NOMO-1 treated with DMSO at 0.1 percent for 48 hours (cell line): ENCODE results near the gene PDLIM1.

Experiments
- DNase-seq: peaks from one replicate; lab custom pipeline; 2025; ENCODE audit not compliant: unreplicated experiment; lab: John Stamatoyannopoulos, UW

Gene PDLIM1

DNA sequence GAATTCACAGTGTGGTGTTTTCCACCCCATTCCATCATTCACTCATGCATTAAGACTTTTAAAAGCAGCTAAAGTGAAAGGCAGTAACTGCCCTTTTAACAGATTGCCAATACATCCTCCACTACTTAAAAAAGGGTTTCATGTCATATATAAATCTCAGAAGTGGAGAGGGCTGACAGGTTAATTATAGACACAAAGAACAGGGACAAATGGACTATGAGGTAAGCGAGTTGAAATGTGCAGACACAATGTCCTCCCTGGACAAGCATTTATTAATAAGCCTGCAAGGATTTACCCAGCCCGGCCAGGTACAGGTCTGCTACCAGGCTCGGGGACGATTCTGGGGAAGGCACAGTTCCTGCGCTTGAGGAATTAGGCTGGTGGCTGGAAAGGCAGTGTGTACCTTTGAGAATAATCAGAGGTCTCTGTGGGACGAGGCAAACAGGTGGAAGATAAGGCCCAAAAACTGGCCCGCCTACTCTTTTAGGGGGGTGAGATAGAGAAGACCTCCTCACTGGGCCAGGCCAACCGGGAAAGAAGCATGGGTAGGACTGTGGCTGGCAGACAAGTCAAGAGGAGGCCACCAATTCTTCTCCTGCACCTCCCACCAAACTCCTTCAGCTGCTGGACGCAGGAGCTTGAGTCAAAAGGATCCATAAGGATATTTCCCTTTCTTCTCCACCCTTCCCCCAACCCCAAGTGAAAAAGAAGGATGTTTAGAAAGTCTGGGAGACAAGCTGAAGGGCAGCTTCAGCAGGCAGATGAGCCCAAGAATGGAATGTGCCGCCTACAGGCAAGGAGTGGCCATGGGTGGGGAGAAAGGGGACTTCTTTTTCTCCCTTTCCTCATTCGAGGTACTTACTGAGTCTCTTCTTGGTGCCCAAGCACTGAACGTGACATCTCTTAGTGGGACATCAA, 1.5 kb downstream of the PDLIM1 start:
- DNase-seq: no peak

DNA sequence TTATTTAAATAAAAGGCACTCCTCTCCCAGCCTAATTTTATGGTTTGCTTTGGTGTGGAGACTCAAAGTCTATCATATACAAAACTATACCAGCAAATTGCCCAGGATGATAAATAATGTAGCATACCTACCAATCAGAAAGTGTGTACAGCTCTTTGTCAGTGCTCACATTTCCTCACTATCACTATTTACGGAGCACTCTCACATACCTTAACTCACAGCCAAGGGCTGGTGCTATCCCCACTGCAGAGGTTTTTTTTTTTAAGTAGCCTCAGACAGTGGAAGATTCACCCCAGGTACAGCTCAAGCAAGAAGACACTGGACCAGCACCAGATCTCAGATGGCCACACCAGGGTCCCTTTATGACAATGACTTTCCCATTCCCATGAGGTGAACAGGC, 2.5 kb downstream of the PDLIM1 start:
- DNase-seq: no peak

DNA sequence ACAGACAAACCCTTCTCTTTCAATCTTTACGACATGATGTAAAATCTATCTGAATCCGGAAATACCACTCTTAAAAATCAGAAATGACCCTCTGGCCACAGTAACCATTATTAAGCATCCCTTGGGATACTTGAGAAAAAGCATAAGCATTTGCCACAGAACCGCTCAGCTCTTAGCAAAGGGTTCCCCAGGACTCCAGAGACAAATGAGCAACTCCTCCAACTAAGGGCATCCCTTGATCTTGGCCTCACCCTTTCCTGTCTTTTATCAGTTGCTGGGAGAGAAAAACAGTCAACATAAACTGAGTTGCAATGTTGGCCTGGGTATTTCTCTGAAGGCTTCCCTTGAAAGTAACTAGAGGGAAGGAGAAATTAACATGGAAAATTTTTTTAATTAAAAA, 3.5 kb downstream of the PDLIM1 start:
- no peak for DNase-seq

DNA sequence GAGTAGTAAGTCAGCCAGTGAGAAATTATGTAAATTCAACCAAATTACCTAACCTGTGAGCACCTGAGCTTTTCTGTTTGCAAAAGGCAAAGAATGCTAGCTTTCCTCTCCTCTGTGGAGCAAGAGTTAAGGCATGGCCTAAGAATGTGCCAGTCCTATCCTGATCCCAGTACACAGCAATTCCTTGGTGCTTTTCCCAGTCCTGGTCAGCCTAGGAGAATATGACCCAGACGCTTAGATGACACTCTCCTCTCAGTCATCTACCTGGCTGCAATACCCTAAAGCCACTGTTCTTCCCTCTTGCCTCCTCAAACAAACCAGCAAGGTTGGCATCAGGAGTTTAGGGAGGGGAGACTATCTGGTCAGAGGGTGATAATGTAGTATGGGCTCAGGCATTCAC, 4.1 kb downstream of the PDLIM1 start:
- DNase-seq: no peak

DNA sequence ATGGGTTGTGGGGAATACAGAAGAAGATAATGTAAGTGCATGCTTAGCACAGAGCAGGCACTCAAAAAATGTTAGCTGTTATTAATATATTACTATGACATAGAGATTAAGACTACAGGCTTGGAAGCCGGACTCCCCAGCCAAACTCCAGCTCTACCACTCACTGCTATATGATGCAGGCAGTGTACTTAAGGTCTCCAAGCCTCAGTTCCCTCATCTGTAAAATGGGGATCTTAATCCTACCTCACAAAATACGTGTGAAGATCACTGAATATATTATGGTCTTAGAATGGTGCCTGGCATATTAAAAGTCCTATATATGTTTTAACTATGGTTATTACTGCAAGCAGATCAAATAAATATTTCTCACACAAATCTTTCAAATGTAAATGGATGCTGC, 5.2 kb downstream of the PDLIM1 start:
- DNase-seq: no peak

DNA sequence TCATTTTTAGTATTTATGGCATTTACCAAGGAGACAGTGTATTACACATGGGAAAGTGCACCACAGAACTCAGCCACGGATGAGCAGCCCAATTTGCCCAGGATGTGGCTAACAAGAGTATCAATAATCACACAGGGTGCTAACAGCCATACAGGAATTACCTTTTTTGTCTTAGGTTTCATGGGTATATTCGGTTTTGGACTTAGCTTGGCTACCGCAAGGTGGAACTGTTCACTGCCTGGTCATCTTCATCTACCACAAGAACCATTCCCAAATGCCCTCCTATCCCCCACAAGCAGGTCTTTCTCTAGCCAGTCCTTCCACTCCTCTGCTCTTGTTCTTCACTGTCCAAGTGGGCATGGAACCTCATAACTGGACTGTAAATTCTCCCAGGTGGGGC, 6.0 kb downstream of the PDLIM1 start:
- DNase-seq: no peak

DNA sequence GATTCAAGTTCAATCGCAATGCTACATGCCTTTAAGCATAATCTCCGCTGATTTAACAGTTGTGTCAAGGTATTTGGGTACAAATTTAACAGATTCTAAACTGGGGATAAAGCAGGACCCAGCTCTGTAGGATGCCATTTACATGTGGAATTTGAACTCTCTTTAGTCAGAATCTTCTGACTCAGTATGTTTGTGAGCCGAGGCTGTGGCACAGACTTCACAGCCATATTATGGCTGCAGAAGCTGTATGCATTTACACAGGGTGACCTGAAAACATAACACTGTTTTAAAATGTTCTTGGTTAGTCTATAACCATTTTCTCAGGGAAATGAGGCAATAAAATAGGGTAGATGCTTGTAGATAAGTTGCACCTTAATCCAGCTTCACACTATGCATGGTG, 8.7 kb downstream of the PDLIM1 start:
- DNase-seq: no peak

DNA sequence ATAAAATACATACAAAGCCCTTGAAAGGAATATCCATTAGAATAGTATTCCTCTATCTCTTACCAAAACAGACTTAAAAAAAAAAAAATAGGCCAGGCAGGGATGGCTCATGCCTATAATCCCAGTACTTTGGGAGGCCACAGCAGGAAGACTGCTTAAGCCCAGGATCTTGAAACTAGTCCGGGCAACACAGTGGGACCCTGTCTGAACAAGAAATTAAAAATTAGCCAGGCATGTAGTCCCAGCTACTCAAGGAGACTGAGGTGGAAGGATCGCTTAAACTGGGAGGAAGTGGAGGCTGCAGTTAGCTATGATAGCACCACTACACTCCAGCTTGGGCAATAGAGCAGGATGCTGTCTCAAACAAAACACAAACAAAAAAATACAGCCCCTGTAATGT, 9.6 kb downstream of the PDLIM1 start:
- DNase-seq: no peak

DNA sequence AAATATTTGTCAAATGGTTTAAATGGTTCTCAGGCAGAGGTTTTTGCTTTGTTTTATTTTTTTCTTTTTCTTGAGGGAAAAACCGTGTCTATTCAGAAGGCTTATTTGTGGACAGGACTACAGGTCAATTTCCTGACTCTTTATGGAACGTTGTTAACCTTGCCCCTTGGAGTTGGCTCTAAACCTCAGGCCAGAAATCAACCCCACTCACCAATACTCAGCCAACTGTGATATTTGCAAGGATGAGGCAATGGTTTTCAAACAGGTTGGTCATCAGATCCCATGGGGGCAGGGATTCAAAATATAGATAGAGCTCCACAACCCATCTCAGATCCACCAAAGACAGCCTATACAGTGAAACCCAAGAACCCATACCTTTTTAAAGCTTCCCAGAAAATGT, 10.2 kb downstream of the PDLIM1 start:
- DNase-seq: no peak

DNA sequence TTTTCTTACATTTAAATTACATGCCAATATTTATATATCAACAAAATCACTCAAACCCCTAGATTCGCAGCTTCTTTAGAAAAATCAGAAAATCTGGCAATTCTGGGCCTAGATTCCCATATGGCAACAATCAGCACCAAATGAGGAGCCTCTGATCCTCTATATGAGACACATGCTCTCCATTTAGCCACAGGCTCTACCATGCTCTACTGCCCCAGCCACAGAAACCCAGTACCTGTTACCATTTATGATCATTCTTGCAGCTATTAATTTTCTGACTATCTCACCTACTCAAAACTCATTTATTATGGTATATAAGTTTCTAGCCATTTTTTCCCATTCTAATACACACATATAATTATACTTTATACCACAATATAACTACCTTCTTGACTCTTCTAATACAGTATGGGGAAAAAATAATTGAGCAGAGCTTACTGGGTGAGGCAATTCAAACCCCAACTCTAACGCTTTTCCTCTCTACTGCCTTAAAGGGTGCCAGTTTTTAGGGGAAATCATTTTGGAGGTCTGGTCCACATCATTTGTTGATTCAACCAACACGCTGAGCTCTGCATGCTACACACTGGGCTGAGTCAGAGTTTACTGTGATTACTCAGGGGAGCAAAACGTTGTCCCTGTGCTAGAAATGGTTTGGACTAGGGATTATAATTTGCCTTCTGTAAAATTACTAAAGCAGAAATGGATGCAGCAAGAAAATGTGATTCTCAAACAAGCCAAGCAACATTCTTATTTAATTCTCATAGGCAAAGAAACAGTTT, 11.6 kb downstream of the PDLIM1 start:
- DNase-seq: no peak

DNA sequence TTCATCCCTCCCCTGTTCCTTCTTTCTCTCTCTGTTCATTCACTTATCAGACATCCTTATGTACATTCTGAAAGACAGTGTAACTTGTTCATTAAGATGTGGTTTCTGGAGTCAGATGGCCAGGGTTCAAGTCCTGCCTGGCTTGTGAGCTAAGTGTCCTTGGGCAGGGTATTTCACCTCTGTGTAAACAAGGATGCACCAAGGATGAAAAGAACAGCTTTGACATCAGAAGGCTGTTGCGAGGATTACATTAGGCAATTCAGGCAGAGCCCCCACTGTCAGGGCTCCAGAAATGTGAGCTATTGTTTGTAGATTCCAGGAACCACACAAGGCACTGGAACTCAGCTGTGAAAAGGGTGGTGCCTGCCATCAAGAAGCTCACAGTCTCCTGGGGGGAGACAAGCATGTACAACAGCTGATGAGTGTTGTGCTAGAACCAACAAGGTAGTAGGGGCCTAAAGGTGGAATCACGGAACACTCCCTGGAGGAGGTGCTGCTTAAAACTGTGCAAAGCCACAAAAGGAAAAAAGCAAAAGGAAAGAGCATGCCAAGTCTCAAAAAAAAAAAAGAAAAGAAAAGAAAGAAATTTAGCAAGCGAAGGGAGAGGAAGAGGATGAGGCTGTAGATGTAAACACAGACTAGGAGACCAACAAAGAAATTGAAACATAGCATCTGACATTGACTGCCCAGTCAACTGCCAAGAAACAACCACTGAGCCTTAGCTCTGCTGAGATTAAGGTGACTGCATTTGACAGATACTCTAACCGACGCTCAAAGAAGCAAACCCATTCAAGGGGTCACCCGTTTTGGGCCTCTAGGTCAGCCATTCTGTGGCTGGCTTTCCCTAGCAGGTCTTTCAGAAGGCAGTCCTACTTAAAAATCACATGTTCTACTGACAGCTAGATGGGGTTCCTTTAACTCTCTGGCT, 12.5 kb downstream of the PDLIM1 start:
- no peak for DNase-seq

DNA sequence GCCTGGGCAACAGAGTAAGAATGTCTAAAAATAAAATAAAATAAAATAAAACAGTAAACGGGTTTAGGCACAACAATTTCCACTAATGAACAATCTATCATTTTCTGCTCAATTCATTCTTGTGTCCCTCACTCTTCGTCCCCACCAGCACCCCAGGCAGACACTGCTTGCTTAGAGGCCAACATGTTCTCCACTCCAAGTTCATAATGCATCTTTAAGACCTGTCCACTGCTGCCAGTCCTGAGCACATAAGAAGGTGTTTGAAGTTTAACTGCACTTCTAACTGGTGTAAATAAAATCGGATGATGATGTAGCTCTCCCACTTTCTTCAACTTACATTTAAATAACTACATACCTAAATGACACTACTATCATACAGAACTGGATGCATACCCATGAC, 13.2 kb downstream of the PDLIM1 start:
- no peak for DNase-seq

DNA sequence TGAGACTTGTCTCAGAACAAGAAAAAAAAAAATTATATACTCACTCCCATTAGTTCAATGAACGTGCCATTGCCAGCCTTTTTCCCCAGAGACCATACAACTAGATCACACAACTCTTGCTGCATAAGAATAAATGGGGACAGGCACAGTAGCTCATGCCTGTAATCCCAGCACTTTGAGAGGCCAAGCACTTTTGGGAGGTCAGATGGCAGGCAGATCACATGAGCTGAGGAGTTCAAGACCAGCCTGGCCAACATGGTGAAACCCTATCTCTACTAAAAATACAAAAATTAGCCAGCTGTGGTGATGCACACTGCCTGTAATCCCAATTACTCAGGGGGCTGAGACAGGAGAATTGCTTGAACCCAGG, 13.6 kb downstream of the PDLIM1 start:
- DNase-seq: no peak

DNA sequence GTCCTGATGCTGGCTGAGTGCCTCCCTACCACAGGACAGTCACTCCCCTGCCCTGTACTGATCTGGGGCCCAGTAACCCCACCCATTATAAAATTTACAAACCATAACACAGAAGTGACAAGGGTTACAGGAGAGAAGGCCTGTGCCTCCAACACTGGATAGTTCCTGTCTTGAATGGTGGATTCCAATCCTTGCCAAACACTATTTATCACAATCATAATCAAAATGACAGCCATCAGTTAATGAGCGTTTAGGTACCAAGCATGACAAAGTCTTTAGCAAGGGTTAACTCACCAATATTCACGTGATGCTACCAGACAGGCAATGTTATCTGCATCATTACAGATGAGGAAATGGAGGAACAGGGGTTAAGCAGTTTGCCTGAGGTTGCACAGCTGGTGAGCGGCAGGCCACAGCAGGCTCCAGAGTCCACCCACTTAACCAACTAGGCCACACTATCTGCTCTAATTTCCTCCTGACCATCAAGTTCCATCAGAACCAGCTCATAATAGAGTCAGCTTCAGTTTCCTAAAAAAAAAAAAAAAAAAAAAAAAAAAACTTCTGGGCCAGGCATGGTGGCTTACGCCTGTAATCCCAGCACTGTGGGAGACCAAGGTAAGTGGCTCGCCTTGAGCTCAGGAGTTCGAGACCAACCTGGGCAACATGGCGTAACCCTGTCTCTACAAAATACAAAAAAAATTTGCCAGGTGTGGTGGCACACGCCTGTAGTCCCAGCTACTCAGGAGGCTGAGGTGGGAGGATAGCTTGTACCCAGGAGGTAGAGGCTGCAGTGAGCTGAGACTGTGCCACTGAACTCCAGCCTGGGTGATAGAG, 14.2 kb downstream of the PDLIM1 start:
- no peak for DNase-seq

DNA sequence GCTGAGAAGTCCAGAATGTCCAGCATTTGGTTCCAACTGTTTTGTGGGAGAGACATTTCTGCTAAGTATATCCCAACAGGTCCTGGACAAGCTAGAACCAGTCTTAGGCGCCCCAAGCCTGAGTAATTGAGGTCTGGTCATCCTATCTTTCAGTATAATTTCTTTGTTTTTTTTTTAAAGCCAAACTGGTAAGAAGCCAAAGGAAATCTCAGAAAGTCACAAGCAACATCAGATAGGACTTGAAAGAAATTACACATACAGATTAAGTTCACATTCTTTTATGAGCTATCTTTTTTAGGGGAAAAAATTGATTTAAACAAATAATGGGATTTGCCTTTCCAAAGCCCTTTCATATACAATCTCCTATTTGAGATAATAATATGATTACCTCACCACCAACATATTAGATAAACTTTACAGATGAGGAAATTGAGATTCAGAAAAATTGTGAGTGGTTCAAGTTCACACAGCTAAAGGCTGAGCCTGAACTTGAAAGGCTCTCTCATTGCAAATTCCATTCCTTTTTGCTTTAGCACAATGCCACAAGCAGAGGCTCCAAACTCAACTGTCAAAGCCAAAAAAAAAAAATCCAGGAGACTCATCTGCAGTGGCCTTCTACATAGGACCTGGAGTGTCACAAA, 15.0 kb downstream of the PDLIM1 start:
- no peak for DNase-seq

DNA sequence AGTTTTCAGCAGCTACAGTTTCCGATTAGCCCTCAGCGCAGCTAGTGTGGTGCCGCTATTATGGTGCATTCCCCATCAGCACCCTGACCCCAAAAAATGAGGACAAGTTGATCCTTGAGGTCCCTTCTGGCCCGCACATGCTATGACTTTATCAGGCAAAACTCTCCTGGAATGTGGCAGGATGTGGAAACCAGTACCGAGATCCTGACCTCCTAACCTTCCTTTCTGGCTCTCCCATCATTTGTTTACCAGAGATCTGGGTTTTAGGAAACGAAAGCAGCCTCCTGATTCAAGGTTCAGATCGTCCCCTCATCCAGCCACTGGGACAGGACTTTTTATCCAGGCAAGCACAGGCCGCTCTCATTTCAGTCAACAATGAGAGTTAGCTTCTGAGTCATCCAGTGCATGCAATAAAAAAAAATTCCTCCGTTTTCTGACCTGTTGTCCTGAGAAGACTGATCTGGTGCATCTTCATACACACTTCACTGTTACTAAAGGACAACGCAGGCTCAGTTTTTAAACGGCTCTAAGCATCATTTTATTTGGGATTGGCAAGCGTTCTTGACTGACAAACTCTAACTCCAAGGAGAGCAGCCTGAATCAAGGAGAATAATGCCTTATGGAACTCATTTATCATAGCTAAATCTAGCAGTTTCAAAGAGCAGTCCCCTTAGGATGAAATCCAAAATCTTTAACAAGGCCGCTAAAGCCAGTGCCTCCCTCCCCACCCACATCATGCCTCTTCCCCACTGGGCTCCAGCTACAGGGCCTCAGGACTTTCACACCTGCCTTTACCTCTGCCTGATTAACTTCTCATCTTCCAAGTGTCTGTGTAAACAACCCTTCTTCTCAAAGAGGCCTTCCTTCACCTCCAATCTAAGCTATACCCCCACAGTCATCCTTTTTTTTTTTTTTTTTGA, 17.1 kb downstream of the PDLIM1 start:
- no peak for DNase-seq

DNA sequence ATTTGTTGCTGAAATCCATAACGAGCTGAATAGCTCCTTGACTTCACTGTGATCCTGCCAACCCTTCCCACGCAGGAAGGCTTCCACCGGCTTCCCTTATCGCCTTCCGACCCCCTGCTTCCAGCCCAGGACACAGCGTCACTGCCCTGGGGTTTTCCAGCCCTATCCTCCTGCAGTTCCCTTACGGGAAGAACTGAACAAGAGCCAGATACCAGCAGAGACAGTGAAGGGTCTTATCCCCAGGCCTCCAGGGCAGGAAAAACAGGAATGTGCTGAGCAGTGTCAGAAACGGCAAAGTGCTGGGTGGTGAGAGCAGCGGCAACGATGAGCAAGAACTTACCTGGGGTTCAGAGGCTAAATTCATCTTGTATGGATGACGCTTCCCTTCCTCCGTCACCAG, 22.4 kb downstream of the PDLIM1 start:
- DNase-seq: no peak

DNA sequence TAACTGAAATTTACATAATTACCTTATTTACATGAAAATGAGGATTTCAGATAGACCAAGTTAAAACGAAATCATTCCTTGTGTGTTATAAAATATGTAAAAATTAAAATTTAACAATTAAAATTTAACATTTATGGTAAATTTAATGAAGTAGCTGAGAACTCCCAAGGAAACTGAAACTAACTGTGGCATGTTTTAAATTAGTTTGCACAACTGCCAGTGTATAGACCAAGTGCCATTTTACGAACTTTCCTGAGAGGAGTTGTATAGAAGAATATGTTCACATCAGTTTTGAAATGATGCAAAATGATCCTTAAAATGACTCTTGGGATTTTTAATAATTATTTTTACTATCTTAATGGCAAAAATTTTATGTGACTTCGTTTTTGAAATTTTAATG, 23.6 kb downstream of the PDLIM1 start:
- no peak for DNase-seq

DNA sequence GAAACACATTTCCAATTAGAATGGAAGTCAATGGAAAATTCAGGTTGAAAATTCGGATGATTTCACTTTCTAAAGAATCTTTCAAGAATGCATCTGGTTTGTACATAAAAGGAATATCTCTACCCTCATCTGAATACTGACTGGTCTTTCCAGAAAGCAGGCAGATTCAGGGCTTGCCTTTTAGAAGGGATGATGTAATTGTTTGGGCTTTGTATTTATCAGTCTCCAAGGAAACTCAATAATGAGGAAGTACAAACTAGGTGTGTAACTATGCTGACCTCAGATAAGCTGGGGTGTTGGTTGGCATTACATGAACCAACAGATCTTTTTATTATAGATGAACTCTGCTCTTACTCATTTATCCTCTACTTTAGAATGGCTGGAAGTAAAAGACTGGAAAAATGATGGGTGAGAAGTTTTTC, 24.1 kb downstream of the PDLIM1 start:
- peak; percentile 82 for DNase-seq
